Testis (tissue), 2 donors: ENCODE results near the gene IFTAP.

Experiments used
- POLR2A ChIP-seq: fragments of 450-650 bp; IDR thresholded peaks from one replicate; pipeline ENCODE4 v1.6.1; 2017; ENCODE audit warnings: antibody characterized with exemption, mild to moderate bottlenecking, moderate library complexity
- TF ChIP-seq, protein P1 (sequence below), 3 experiments: fragments of 450-650 bp in 2 of 3; fragments of 200-600 bp in 1 of 3; sonication (generic) in 1 of 3; IDR thresholded peaks; one replicate each; pipeline ENCODE4 v1.5.1; 2016 to 2019; ENCODE audit warnings: antibody characterized with exemption in 3 of 3, mild to moderate bottlenecking in 2 of 3, moderate library complexity in 1 of 3

DNA sequence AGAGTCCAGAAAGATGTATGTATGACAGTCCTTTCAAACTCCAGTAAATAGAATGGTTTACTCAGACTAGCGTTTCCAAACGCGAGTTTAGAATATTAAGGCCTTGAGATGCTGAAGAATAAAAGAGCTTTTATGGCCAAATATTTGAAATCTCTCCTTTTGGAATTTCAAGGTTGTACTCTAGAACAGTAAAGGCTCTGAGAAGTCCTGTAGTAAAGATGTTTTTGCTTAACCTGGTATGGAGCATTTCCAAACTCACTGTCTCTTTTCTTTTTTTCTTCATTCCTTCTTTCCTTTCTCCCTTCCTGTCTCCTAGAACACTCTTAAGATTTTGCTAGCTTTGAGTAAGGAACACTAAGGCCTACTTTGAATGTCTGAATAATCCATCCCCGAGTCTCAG, 95.1 kb downstream of the IFTAP start:
- TF ChIP-seq, protein P1, sequence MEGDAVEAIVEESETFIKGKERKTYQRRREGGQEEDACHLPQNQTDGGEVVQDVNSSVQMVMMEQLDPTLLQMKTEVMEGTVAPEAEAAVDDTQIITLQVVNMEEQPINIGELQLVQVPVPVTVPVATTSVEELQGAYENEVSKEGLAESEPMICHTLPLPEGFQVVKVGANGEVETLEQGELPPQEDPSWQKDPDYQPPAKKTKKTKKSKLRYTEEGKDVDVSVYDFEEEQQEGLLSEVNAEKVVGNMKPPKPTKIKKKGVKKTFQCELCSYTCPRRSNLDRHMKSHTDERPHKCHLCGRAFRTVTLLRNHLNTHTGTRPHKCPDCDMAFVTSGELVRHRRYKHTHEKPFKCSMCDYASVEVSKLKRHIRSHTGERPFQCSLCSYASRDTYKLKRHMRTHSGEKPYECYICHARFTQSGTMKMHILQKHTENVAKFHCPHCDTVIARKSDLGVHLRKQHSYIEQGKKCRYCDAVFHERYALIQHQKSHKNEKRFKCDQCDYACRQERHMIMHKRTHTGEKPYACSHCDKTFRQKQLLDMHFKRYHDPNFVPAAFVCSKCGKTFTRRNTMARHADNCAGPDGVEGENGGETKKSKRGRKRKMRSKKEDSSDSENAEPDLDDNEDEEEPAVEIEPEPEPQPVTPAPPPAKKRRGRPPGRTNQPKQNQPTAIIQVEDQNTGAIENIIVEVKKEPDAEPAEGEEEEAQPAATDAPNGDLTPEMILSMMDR (IDR thresholded peaks at IDR 0.05) = no peak
- TF ChIP-seq POLR2A = no peak
